ENCODE data around the gene MADD.

- TF ChIP-seq CTCF (IDR thresholded peaks at IDR 0.05) (no peak), POLR2A (IDR thresholded peaks at IDR 0.05) (no peak)
Observed at GRCh38 chr11:47325271-47326041, 55.5 kb downstream of the MADD start.

Data from heart left ventricle (tissue), 13 donors.